RKO (cell line): ENCODE measurements around the gene HFM1.
A peak's percentile ranks its signal among the peaks of the same experiment; 100 is the strongest.
"Not testable (repeated sequence)": the region's sequence is repeated elsewhere in the genome, so short reads cannot be mapped to it uniquely, and the experiment has no call there.

Experiments
- DNase-seq: peaks from one replicate; pipeline ENCODE4 v3.0.0-alpha.2; 2016; ENCODE audit warnings: low spot score

HFM1 gene

GRCh38 chr1:91346824-91347223, 57.8 kb downstream of the HFM1 start:
- no peak for DNase-seq

- no peak for DNase-seq
These were observed 59.1 kb downstream of the HFM1 start for GRCh38 chr1:91345395-91346005.

- no peak for DNase-seq
These were observed 66.1 kb downstream of the HFM1 start for GRCh38 chr1:91338501-91338900.

GRCh38 chr1:91335603-91336002, 69.0 kb downstream of the HFM1 start:
- peak; percentile 2 for DNase-seq

GRCh38 chr1:91334856-91335255, 69.8 kb downstream of the HFM1 start:
- DNase-seq, result no peak

GRCh38 chr1:91325456-91325855, 79.2 kb downstream of the HFM1 start:
- DNase-seq, result no peak

- DNase-seq, result peak; percentile 19
These were observed 90.0 kb downstream of the HFM1 start for GRCh38 chr1:91314643-91315042.

- no peak for DNase-seq
These were observed 93.0 kb downstream of the HFM1 start for GRCh38 chr1:91311672-91312071.

GRCh38 chr1:91308544-91308943, 96.1 kb downstream of the HFM1 start:
- DNase-seq, result no peak

GRCh38 chr1:91307784-91308409, 96.7 kb downstream of the HFM1 start:
- no peak for DNase-seq

- DNase-seq, result no peak
These were observed 101.5 kb downstream of the HFM1 start for GRCh38 chr1:91303165-91303564.

GRCh38 chr1:91288843-91289553, 115.6 kb downstream of the HFM1 start:
- not testable (repeated sequence) for DNase-seq

GRCh38 chr1:91286962-91287317, 117.7 kb downstream of the HFM1 start:
- not testable (repeated sequence) for DNase-seq

GRCh38 chr1:91286259-91286961, 118.2 kb downstream of the HFM1 start:
- DNase-seq, result not testable (repeated sequence)

GRCh38 chr1:91283421-91283726, 121.3 kb downstream of the HFM1 start:
- peak; percentile 7 for DNase-seq

GRCh38 chr1:91282695-91283420, 121.8 kb downstream of the HFM1 start:
- DNase-seq, result peak; percentile 80

- DNase-seq, result no peak
These were observed 122.9 kb downstream of the HFM1 start for GRCh38 chr1:91281782-91282181.

GRCh38 chr1:91278754-91279153, 125.9 kb downstream of the HFM1 start:
- DNase-seq, result peak; percentile 56

GRCh38 chr1:91273875-91274274, 130.8 kb downstream of the HFM1 start:
- peak; percentile 41 for DNase-seq

GRCh38 chr1:91261655-91262054, 143.0 kb downstream of the HFM1 start:
- no peak for DNase-seq

GRCh38 chr1:91245435-91245834, 159.2 kb downstream of the HFM1 start:
- no peak for DNase-seq

- DNase-seq, result no peak
These were observed 159.9 kb downstream of the HFM1 start for GRCh38 chr1:91244737-91245136.
